Measurements from ENCODE around the gene PNCK. TPM values are rescaled to one million over a fixed set of nuclear protein-coding genes. Genes with fewer than 3 reads are reported as not detected.

PNCK gene
- total and polyA plus RNA-seq, 2 of the 13 experiments (the other 11 are each of a cell fraction or from before 2014, with no cell fraction given) = 33.1 TPM; not detected in 1

GRCh38 chrX:153624196-153625091, 49.2 kb downstream of the PNCK start (continued):
- TF ChIP-seq MAZ (IDR thresholded peaks at IDR 0.05; ENCODE audit: borderline replicate concordance, low read depth, low read length) = no peak
- 0 out of 2 replicates have a peak, but pooled peaks have one; percentile 13 for TF ChIP-seq MAZ (CRISPR knock-in tag; IDR thresholded peaks at IDR 0.05; ENCODE audit: low read depth)
- TF ChIP-seq MXD4 (CRISPR knock-in tag; IDR thresholded peaks at IDR 0.05) = no peak
- peak; percentile 51 for TF ChIP-seq MED8 (CRISPR knock-in tag; IDR thresholded peaks at IDR 0.05; ENCODE audit: insufficient replicate concordance)
- no peak for TF ChIP-seq ZNF878 (CRISPR knock-in tag; IDR thresholded peaks at IDR 0.05)
- no peak for TF ChIP-seq GPBP1L1 (CRISPR knock-in tag; IDR thresholded peaks at IDR 0.05)
- 0 out of 2 replicates have a peak, but pooled peaks have one; percentile 25 for TF ChIP-seq GATAD2A (CRISPR knock-in tag; IDR thresholded peaks at IDR 0.05)
- no peak for TF ChIP-seq ZNF672 (CRISPR knock-in tag; IDR thresholded peaks at IDR 0.05)
- no peak for TF ChIP-seq ZNF773 (CRISPR knock-in tag; IDR thresholded peaks at IDR 0.05; ENCODE audit: borderline replicate concordance)
- TF ChIP-seq AFF4 (CRISPR knock-in tag; IDR thresholded peaks at IDR 0.05) = peak; percentile 88
- TF ChIP-seq GATAD1 (CRISPR knock-in tag; IDR thresholded peaks at IDR 0.05) = 0 out of 2 replicates have a peak, but pooled peaks have one; percentile 13
- no peak for TF ChIP-seq ZNF724P (CRISPR knock-in tag; IDR thresholded peaks at IDR 0.05; ENCODE audit: borderline replicate concordance)
- TF ChIP-seq ZNF296 (CRISPR knock-in tag; conservative IDR thresholded peaks at IDR 0.05) = no peak
- TF ChIP-seq ZNF343 (CRISPR knock-in tag; IDR thresholded peaks at IDR 0.05) = peak; percentile 67; the same call in 1 of the 2 replicates
- TF ChIP-seq ZNF101 (CRISPR knock-in tag; IDR thresholded peaks at IDR 0.05; ENCODE audit: borderline replicate concordance, low read depth) = no peak
- 0 out of 2 replicates have a peak, but pooled peaks have one; percentile 22 for TF ChIP-seq ZNF580 (CRISPR knock-in tag; IDR thresholded peaks at IDR 0.05; ENCODE audit: borderline replicate concordance, low read depth)
- peak; percentile 42; the same call in 1 of the 2 replicates for TF ChIP-seq MED13 (CRISPR knock-in tag; IDR thresholded peaks at IDR 0.05)
- 0 out of 4 replicates have a peak, but pooled peaks of 1 of the 2 experiments have one; percentile 34 for TF ChIP-seq NR2F1 (CRISPR knock-in tag; IDR thresholded peaks at IDR 0.05)
- no peak for TF ChIP-seq MIXL1 (CRISPR knock-in tag; IDR thresholded peaks at IDR 0.05)
- TF ChIP-seq AGO2 (optimal IDR thresholded peaks at IDR 0.05; ENCODE audit: low read depth, low read length) = peak; percentile 78
- TF ChIP-seq NR2F6 (IDR thresholded peaks at IDR 0.05) = peak; percentile 84
- no peak; the same call in 1 of the 2 replicates for TF ChIP-seq NR2F6 (CRISPR knock-in tag; IDR thresholded peaks at IDR 0.05)
- TF ChIP-seq MXD3 (CRISPR knock-in tag; IDR thresholded peaks at IDR 0.05) = 0 out of 2 replicates have a peak, but pooled peaks have one; percentile 19
- TF ChIP-seq ZNF350 (CRISPR knock-in tag; IDR thresholded peaks at IDR 0.05; ENCODE audit: borderline replicate concordance, low read depth) = no peak
- TF ChIP-seq NPAS2 (CRISPR knock-in tag; IDR thresholded peaks at IDR 0.05; ENCODE audit: borderline replicate concordance) = no peak

Data from HepG2 (cell line).